GM23338 (cell line): ENCODE measurements around the gene NEU3. TPM values are rescaled to one million over a fixed set of nuclear protein-coding genes. Genes with fewer than 3 reads are reported as not detected.

ENCODE experiments used
- ATAC-seq: fragments of 200-7000 bp; cut with Tn5 transposase; 3 replicates; pipeline ENCODE4 v1.9.1; 2020
- DNase-seq: peaks from one replicate; pipeline ENCODE4 v3.0.0-alpha.2; 2015; ENCODE audit warnings: low spot score
- H2AFZ ChIP-seq: fragments of 200-600 bp; sonication (generic); 2 replicates; pipeline ENCODE4 v1.8.0; 2016; ENCODE audit warnings: antibody characterized with exemption, mild to moderate bottlenecking, moderate library complexity
- H3F3A ChIP-seq: fragments of 200-600 bp; sonication (generic); replicated peaks from 2 replicates; pipeline ENCODE4 v1.8.0; 2017; ENCODE audit warnings: antibody characterized with exemption, mixed run types, low read depth
- H3K27ac ChIP-seq: fragments of 200-600 bp; sonication (generic); 2 replicates; pipeline ENCODE4 v1.6.1; 2016; ENCODE audit warnings: low read depth
- H3K27me3 ChIP-seq: fragments of 200-600 bp; sonication (generic); 2 replicates; pipeline ENCODE4 v1.8.0; 2016; ENCODE audit warnings: mild to moderate bottlenecking, mixed run types, moderate library complexity; ENCODE audit not compliant: insufficient read depth
- H3K36me3 ChIP-seq: fragments of 200-600 bp; sonication (generic); 2 replicates; pipeline ENCODE4 v1.8.0; 2016; ENCODE audit warnings: mild to moderate bottlenecking; ENCODE audit not compliant: insufficient read depth
- H3K4me1 ChIP-seq: fragments of 200-600 bp; sonication (generic); 2 replicates; pipeline ENCODE4 v1.8.0; 2016; ENCODE audit warnings: mild to moderate bottlenecking, moderate library complexity; ENCODE audit not compliant: insufficient read depth
- H3K4me2 ChIP-seq: fragments of 200-600 bp; sonication (generic); 2 replicates; pipeline ENCODE4 v1.7.1; 2017; ENCODE audit warnings: mixed run types
- H3K4me3 ChIP-seq: fragments of 200-600 bp; sonication (generic); 2 replicates; pipeline ENCODE4 v1.6.1; 2016; ENCODE audit warnings: mixed run types
- H3K79me2 ChIP-seq: fragments of 200-600 bp; sonication (generic); replicated peaks from 2 replicates; pipeline ENCODE4 v1.8.0; 2017; ENCODE audit warnings: mild to moderate bottlenecking; ENCODE audit not compliant: insufficient read depth
- H3K9me2 ChIP-seq: fragments of 200-600 bp; sonication (generic); 2 replicates; pipeline ENCODE4 v1.8.0; 2017; ENCODE audit not compliant: insufficient read depth
- H4K20me1 ChIP-seq: fragments of 200-600 bp; sonication (generic); replicated peaks from 2 replicates; pipeline ENCODE4 v1.8.0; 2017; ENCODE audit warnings: mild to moderate bottlenecking; ENCODE audit not compliant: insufficient read depth
- H3K27ac Mint-ChIP-seq: 2 replicates; pipeline ENCODE4 v1.8.0; 2020; ENCODE audit warnings: inconsistent platforms, mild to moderate bottlenecking, moderate library complexity, mixed read lengths
- H3K27me3 Mint-ChIP-seq: 3 replicates; pipeline ENCODE4 v1.8.0; 2022; ENCODE audit warnings: low read depth, mild to moderate bottlenecking, moderate library complexity, mixed read lengths, inconsistent platforms; ENCODE audit not compliant: insufficient read depth, poor library complexity
- H3K36me3 Mint-ChIP-seq: 3 replicates; pipeline ENCODE4 v1.8.0; 2021; ENCODE audit warnings: low read depth, mild to moderate bottlenecking, inconsistent platforms, moderate library complexity, mixed read lengths
- H3K4me1 Mint-ChIP-seq: 3 replicates; pipeline ENCODE4 v1.8.0; 2020; ENCODE audit warnings: mild to moderate bottlenecking, inconsistent platforms, mixed read lengths
- H3K4me3 Mint-ChIP-seq: 3 replicates; pipeline ENCODE4 v1.8.0; 2021; ENCODE audit warnings: moderate library complexity, mild to moderate bottlenecking, inconsistent platforms, mixed read lengths
- H3K9me3 Mint-ChIP-seq: 3 replicates; pipeline ENCODE4 v1.8.0; 2020; ENCODE audit warnings: moderate library complexity, mild to moderate bottlenecking, inconsistent platforms, mixed read lengths
- CREB1 ChIP-seq: fragments of 250-450 bp; sonication (Bioruptor Pico); IDR thresholded peaks from 2 replicates; pipeline ENCODE4 v1.5.0; 2020; ENCODE audit warnings: low read depth, mild to moderate bottlenecking, moderate library complexity
- NANOG ChIP-seq: IDR thresholded peaks from 2 replicates; pipeline ENCODE4 v1.6.1; 2016; ENCODE audit warnings: antibody characterized with exemption, borderline replicate concordance
- ZNF331 ChIP-seq: fragments of 250-450 bp; sonication (Bioruptor Pico); IDR thresholded peaks from 2 replicates; pipeline ENCODE4 v1.5.0; 2020; ENCODE audit warnings: low read depth, mild to moderate bottlenecking, moderate library complexity
- ZNF462 ChIP-seq: fragments of 250-450 bp; sonication (Bioruptor Pico); IDR thresholded peaks from 2 replicates; pipeline ENCODE4 v1.5.0; 2020; ENCODE audit warnings: mild to moderate bottlenecking, moderate library complexity
- polyA plus RNA-seq: library from polyadenylated mRNA; unstranded; fragments of >200 nt; fragmentation: Nextera tagmentation; extraction: Ambion mirVana; gene quantifications from 2 replicates; pipeline ENCODE4 v1.2.1, GENCODE V29; 2016
- total RNA-seq: library from RNA; depleted of rRNA; stranded (reverse); fragments of >200 nt; shearing (Covaris generic); gene quantifications from 2 replicates; pipeline ENCODE4 v1.2.3, GENCODE V29; 2014
- TF ChIP-seq, protein P1 (sequence below), 2 experiments: fragments of 200-600 bp in 1 of 2; sonication (generic) in 1 of 2; conservative IDR thresholded peaks; 2 replicates each; pipeline versions ENCODE4 v1.5.1 to v1.6.1; 2016 to 2017; ENCODE audit warnings: antibody characterized with exemption in 2 of 2, low read depth in 2 of 2, mild to moderate bottlenecking in 2 of 2, moderate library complexity in 1 of 2
- TF ChIP-seq, protein P2 (sequence below): IDR thresholded peaks from one replicate; pipeline ENCODE4 v1.6.1; 2018; ENCODE audit warnings: antibody characterized with exemption; ENCODE audit not compliant: unreplicated experiment

The NEU3 gene
- total and polyA plus RNA-seq, 2 experiments from 2014 or later = 2.8 to 25.9 TPM

DNA sequence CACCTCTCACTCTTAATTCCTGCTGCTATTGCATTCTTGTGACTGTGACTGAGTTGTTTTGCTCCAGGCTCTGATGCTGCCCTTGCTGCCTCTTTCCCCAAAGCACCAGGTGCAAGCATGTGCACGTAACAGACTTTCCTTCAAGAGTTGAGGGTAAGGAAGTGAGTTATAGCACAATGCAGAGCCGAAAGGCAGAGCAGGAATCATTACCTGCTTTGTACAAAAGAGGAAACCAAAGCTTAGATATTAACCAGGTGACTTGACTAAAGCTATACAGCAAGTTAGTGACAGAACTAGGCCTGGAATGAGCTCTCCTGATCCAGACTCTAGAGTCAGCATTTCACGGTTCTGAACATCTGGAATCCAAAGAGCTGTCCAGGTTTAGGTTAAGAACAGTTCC is 33.6 kb downstream of the NEU3 start:
- Mint-ChIP-seq H3K36me3 (peaks cover 28% of the 10 kb centered on the region), H3K4me1 (no peaks in the 10 kb centered on the region), H3K27me3 (no peaks in the 10 kb centered on the region), H3K9me3 (peaks cover 34% of the 10 kb centered on the region), H3K27ac (no peak overlapping the region), H3K4me3 (no peak overlapping the region)
- H3F3A ChIP-seq = no peaks in the 10 kb centered on the region
- H3K27ac ChIP-seq = no peak overlapping the region
- H2AFZ ChIP-seq = no peak overlapping the region
- H3K9me2 ChIP-seq = no peaks in the 10 kb centered on the region
- no peak overlapping the region for H3K4me3 ChIP-seq
- H3K79me2 ChIP-seq = no peaks in the 10 kb centered on the region
- DNase-seq (no peak), ATAC-seq (no peak)
- H3K27me3 ChIP-seq = no peaks in the 10 kb centered on the region
- H4K20me1 ChIP-seq = no peaks in the 10 kb centered on the region
- no peak overlapping the region for H3K4me2 ChIP-seq
- H3K36me3 ChIP-seq = 0 out of 2 replicates have a peak, but pooled peaks cover 4% of the 10 kb centered on the region
- TF ChIP-seq ZNF462 (CRISPR knock-in tag) (no peak), CREB1 (CRISPR knock-in tag) (no peak), ZNF331 (CRISPR knock-in tag) (no peak), NANOG (no peak)
- TF ChIP-seq, protein P1, sequence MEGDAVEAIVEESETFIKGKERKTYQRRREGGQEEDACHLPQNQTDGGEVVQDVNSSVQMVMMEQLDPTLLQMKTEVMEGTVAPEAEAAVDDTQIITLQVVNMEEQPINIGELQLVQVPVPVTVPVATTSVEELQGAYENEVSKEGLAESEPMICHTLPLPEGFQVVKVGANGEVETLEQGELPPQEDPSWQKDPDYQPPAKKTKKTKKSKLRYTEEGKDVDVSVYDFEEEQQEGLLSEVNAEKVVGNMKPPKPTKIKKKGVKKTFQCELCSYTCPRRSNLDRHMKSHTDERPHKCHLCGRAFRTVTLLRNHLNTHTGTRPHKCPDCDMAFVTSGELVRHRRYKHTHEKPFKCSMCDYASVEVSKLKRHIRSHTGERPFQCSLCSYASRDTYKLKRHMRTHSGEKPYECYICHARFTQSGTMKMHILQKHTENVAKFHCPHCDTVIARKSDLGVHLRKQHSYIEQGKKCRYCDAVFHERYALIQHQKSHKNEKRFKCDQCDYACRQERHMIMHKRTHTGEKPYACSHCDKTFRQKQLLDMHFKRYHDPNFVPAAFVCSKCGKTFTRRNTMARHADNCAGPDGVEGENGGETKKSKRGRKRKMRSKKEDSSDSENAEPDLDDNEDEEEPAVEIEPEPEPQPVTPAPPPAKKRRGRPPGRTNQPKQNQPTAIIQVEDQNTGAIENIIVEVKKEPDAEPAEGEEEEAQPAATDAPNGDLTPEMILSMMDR (conservative IDR thresholded peaks at IDR 0.05; ENCODE audit: low read depth in 2 of 2) = no peak
- TF ChIP-seq, protein P2, sequence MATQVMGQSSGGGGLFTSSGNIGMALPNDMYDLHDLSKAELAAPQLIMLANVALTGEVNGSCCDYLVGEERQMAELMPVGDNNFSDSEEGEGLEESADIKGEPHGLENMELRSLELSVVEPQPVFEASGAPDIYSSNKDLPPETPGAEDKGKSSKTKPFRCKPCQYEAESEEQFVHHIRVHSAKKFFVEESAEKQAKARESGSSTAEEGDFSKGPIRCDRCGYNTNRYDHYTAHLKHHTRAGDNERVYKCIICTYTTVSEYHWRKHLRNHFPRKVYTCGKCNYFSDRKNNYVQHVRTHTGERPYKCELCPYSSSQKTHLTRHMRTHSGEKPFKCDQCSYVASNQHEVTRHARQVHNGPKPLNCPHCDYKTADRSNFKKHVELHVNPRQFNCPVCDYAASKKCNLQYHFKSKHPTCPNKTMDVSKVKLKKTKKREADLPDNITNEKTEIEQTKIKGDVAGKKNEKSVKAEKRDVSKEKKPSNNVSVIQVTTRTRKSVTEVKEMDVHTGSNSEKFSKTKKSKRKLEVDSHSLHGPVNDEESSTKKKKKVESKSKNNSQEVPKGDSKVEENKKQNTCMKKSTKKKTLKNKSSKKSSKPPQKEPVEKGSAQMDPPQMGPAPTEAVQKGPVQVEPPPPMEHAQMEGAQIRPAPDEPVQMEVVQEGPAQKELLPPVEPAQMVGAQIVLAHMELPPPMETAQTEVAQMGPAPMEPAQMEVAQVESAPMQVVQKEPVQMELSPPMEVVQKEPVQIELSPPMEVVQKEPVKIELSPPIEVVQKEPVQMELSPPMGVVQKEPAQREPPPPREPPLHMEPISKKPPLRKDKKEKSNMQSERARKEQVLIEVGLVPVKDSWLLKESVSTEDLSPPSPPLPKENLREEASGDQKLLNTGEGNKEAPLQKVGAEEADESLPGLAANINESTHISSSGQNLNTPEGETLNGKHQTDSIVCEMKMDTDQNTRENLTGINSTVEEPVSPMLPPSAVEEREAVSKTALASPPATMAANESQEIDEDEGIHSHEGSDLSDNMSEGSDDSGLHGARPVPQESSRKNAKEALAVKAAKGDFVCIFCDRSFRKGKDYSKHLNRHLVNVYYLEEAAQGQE = no peak
- H3K4me1 ChIP-seq = no peaks in the 10 kb centered on the region
